Breast epithelium (tissue), 3 donors: ENCODE measurements around the gene SSTR3.

Source experiments
- CTCF ChIP-seq, 3 donors: fragments of 450-650 bp; IDR thresholded peaks; one replicate each; pipeline ENCODE4 v1.5.1; 2016 to 2017; ENCODE audit warnings: antibody characterized with exemption in 3 of 3, mild to moderate bottlenecking in 3 of 3, moderate library complexity in 3 of 3
- POLR2A ChIP-seq: fragments of 450-650 bp; IDR thresholded peaks from one replicate; pipeline ENCODE4 v1.6.1; 2016; ENCODE audit warnings: antibody characterized with exemption, mild to moderate bottlenecking, moderate library complexity

- TF ChIP-seq CTCF (IDR thresholded peaks at IDR 0.05) = no peak
- TF ChIP-seq POLR2A = no peak
Measured at GRCh38 chr22:37165066-37165465, 47.2 kb downstream of the SSTR3 start.
